Measurements from ENCODE around the gene KCNMB2. TPM values are rescaled to one million over a fixed set of nuclear protein-coding genes. Genes with fewer than 3 reads are reported as not detected.

The KCNMB2 gene
- polyA plus RNA-seq, 1 of the 3 experiments (the other 2 are of a cell fraction), result not detected

DNA sequence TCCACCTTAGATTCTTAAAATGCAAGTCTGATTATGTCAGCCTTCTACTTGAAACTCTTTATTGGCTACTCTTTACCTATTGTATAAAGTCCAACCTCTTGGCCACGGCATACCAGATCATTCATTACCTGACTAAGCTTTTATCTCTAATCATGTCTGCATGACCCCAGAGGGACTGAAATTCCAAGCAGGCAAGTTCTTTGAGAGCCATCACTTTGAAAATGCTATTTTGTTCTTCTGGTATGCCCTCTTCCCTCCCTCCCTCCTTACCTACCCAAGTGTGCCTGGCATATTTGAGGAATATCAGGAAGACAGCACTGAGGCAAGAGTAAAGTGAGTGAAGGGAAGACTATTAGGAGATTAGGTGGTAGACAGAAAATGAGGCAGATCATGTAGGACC lies 57.5 kb downstream of the KCNMB2 start:
- ChIA-PET CTCF (no interaction called here), POLR2A (no interaction called here)
- no peaks in the 10 kb centered on the region for H3K9me3 ChIP-seq
- no peaks in the 10 kb centered on the region for H3F3A ChIP-seq (replicated peaks; ENCODE audit: insufficient read depth)
- no peaks in the 10 kb centered on the region for H3K4me1 ChIP-seq (ENCODE audit: control insufficient read depth in 1 of 2, insufficient read depth in 2 of 2, low read depth in 1 of 2, low read length in 1 of 2)
- H3K4me2 ChIP-seq, result no peak overlapping the region
- no peaks in the 10 kb centered on the region for H3K36me3 ChIP-seq (replicated peaks in 1 of 2; ENCODE audit: control insufficient read depth in 1 of 2, insufficient read depth in 2 of 2, low read length in 1 of 2)
- 31% methylated on average over 1 of the region's 1 CpG for WGBS (ENCODE audit: low lambda C conversion rate)
- no peaks in the 10 kb centered on the region for H3K79me2 ChIP-seq (ENCODE audit: insufficient read depth)
- TF ChIP-seq ZBTB33 (IDR thresholded peaks at IDR 0.05; ENCODE audit: borderline replicate concordance, low read depth) (no peak), JUND (IDR thresholded peaks at IDR 0.05) (no peak), EZH2phosphoT487 (IDR thresholded peaks at IDR 0.05; ENCODE audit: borderline replicate concordance, low read depth) (no peak)
- TF ChIP-seq, protein P1, sequence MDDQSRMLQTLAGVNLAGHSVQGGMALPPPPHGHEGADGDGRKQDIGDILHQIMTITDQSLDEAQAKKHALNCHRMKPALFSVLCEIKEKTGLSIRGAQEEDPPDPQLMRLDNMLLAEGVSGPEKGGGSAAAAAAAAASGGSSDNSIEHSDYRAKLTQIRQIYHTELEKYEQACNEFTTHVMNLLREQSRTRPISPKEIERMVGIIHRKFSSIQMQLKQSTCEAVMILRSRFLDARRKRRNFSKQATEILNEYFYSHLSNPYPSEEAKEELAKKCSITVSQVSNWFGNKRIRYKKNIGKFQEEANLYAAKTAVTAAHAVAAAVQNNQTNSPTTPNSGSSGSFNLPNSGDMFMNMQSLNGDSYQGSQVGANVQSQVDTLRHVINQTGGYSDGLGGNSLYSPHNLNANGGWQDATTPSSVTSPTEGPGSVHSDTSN (IDR thresholded peaks at IDR 0.05), result no peak
- TF ChIP-seq, protein P2, sequence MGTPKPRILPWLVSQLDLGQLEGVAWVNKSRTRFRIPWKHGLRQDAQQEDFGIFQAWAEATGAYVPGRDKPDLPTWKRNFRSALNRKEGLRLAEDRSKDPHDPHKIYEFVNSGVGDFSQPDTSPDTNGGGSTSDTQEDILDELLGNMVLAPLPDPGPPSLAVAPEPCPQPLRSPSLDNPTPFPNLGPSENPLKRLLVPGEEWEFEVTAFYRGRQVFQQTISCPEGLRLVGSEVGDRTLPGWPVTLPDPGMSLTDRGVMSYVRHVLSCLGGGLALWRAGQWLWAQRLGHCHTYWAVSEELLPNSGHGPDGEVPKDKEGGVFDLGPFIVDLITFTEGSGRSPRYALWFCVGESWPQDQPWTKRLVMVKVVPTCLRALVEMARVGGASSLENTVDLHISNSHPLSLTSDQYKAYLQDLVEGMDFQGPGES (IDR thresholded peaks at IDR 0.05; ENCODE audit: low read depth, low read length), result no peak
- TF ChIP-seq, protein P3, sequence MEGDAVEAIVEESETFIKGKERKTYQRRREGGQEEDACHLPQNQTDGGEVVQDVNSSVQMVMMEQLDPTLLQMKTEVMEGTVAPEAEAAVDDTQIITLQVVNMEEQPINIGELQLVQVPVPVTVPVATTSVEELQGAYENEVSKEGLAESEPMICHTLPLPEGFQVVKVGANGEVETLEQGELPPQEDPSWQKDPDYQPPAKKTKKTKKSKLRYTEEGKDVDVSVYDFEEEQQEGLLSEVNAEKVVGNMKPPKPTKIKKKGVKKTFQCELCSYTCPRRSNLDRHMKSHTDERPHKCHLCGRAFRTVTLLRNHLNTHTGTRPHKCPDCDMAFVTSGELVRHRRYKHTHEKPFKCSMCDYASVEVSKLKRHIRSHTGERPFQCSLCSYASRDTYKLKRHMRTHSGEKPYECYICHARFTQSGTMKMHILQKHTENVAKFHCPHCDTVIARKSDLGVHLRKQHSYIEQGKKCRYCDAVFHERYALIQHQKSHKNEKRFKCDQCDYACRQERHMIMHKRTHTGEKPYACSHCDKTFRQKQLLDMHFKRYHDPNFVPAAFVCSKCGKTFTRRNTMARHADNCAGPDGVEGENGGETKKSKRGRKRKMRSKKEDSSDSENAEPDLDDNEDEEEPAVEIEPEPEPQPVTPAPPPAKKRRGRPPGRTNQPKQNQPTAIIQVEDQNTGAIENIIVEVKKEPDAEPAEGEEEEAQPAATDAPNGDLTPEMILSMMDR (IDR thresholded peaks at IDR 0.05), result no peak
- H3K9me2 ChIP-seq, result no peaks in the 10 kb centered on the region
- DNase-seq, result no peak
- no peak overlapping the region for H3K9ac ChIP-seq
- H2AFZ ChIP-seq (ENCODE audit: low read depth), result no peak overlapping the region
- no peak overlapping the region for H3K27ac ChIP-seq (ENCODE audit: low read depth in 2 of 2, low read length in 1 of 2)
- H4K20me1 ChIP-seq (ENCODE audit: insufficient read depth), result no peaks in the 10 kb centered on the region
- H3K4me3 ChIP-seq (ENCODE audit: low read depth in 2 of 2, low read length in 1 of 2), result no peak overlapping the region
- H3K27me3 ChIP-seq (ENCODE audit: insufficient read depth), result no peaks in the 10 kb centered on the region

GRCh38 chr3:178597371-178597770 lies 61.1 kb downstream of the KCNMB2 start:
- no peaks in the 10 kb centered on the region for H3K4me1 ChIP-seq (ENCODE audit: control insufficient read depth in 1 of 2, insufficient read depth in 2 of 2, low read depth in 1 of 2, low read length in 1 of 2)
- POLR2A ChIA-PET, result no interaction called here
- H3K36me3 ChIP-seq (replicated peaks in 1 of 2; ENCODE audit: control insufficient read depth in 1 of 2, insufficient read depth in 2 of 2, low read length in 1 of 2), result no peaks in the 10 kb centered on the region
- DNase-seq, result no peak
- no peak overlapping the region for H2AFZ ChIP-seq (ENCODE audit: low read depth)
- WGBS (ENCODE audit: low lambda C conversion rate), result 24% methylated on average over 2 of the region's 2 CpGs
- no peak overlapping the region for H3K27ac ChIP-seq (ENCODE audit: low read depth in 2 of 2, low read length in 1 of 2)
- H3K4me2 ChIP-seq, result no peak overlapping the region
- no peaks in the 10 kb centered on the region for H3K9me3 ChIP-seq
- no peaks in the 10 kb centered on the region for H3K9me2 ChIP-seq
- H3K9ac ChIP-seq, result no peak overlapping the region
- H4K20me1 ChIP-seq (ENCODE audit: insufficient read depth), result no peaks in the 10 kb centered on the region
- H3K79me2 ChIP-seq (ENCODE audit: insufficient read depth), result no peaks in the 10 kb centered on the region
- no peak overlapping the region for H3K4me3 ChIP-seq (ENCODE audit: low read depth in 2 of 2, low read length in 1 of 2)
- H3F3A ChIP-seq (replicated peaks; ENCODE audit: insufficient read depth), result no peaks in the 10 kb centered on the region
- no peaks in the 10 kb centered on the region for H3K27me3 ChIP-seq (ENCODE audit: insufficient read depth)
- CTCF ChIA-PET, result interaction anchor here (0.7 to 2.2 kb wide), 2 partner anchors 57 to 163 kb away, joined by 3 to 5 read pairs; no protein-coding TSS in a partner anchor
- TF ChIP-seq FOXJ3 (CRISPR knock-in tag; IDR thresholded peaks at IDR 0.05) (no peak), POLR2AphosphoS5 (IDR thresholded peaks at IDR 0.05; ENCODE audit: low read depth, low read length) (no peak), YY1 (IDR thresholded peaks at IDR 0.05; ENCODE audit: low read depth) (no peak), ZBTB33 (IDR thresholded peaks at IDR 0.05; ENCODE audit: borderline replicate concordance, low read depth) (no peak), MAX (IDR thresholded peaks at IDR 0.05; ENCODE audit: low read depth) (no peak), SIN3A (IDR thresholded peaks at IDR 0.05; ENCODE audit: borderline replicate concordance, low read depth, low read length) (no peak), GATA2 (CRISPR knock-in tag; IDR thresholded peaks at IDR 0.05) (no peak)
- TF ChIP-seq, protein P1 (IDR thresholded peaks at IDR 0.05), result no peak
- TF ChIP-seq, protein P4, sequence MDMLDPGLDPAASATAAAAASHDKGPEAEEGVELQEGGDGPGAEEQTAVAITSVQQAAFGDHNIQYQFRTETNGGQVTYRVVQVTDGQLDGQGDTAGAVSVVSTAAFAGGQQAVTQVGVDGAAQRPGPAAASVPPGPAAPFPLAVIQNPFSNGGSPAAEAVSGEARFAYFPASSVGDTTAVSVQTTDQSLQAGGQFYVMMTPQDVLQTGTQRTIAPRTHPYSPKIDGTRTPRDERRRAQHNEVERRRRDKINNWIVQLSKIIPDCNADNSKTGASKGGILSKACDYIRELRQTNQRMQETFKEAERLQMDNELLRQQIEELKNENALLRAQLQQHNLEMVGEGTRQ (IDR thresholded peaks at IDR 0.05; ENCODE audit: borderline replicate concordance, low read depth, low read length), result no peak

Measured in SK-N-SH (cell line).